ENCODE measurements around the gene ST8SIA3. TPM values are rescaled to one million over a fixed set of nuclear protein-coding genes. Genes with fewer than 3 reads are reported as not detected.

ST8SIA3 gene
- total RNA-seq, 4 donors from 2014 or later, result not detected

- TF ChIP-seq POLR2A (IDR thresholded peaks at IDR 0.05) (no peak), CTCF (IDR thresholded peaks at IDR 0.05) (no peak)
- peaks cover 0 to 5% (median 0%) of the 10 kb centered on the region in 4 donors for H3K27me3 ChIP-seq
- no peak for DNase-seq
- no peak overlapping the region for H3K4me3 ChIP-seq
- no peaks in the 10 kb centered on the region for H3K9me3 ChIP-seq
- H3K27ac ChIP-seq, result no peak overlapping the region
- intact Hi-C loops (cut with DNase I), result no loop called here
- no peaks in the 10 kb centered on the region for H3K4me1 ChIP-seq
- no peaks in the 10 kb centered on the region for H3K36me3 ChIP-seq
Observed at GRCh38 chr18:57362714-57363113, 10.4 kb downstream of the ST8SIA3 start.

DNA sequence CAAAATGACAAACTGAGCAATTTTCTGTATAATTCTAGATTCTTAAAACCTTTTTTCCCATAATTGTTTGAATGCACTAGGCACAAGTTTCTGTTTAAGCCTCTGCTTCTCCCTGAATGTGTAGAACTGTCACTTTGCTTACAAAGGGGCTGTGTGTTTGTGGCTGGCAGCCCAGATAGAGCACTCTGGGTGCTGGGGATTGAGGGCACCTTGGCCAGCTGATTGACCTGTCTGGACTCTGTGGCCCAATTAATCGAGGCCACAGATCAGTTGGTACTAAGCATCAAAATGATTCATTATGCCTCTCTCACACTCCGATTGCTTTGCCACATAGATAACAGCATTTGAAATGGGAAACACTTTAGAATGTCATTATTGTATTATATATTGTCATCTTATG lies 12.1 kb downstream of the ST8SIA3 start:
- TF ChIP-seq CTCF (IDR thresholded peaks at IDR 0.05), result no peak
- TF ChIP-seq POLR2A (IDR thresholded peaks at IDR 0.05), result no peak
- no peaks in the 10 kb centered on the region for H3K9me3 ChIP-seq
- intact Hi-C loops (cut with DNase I), result no loop called here
- H3K27ac ChIP-seq, result no peak overlapping the region
- no peaks in the 10 kb centered on the region for H3K4me1 ChIP-seq
- DNase-seq, result no peak
- peaks cover 0 to 2% (median 0%) of the 10 kb centered on the region in 4 donors for H3K27me3 ChIP-seq
- H3K4me3 ChIP-seq, result no peak overlapping the region
- no peaks in the 10 kb centered on the region for H3K36me3 ChIP-seq
- WGBS, 2 donors, result 62 to 72% methylated on average over 2 of the region's 2 CpGs

GRCh38 chr18:57366528-57367081 lies 14.2 kb downstream of the ST8SIA3 start:
- TF ChIP-seq CTCF (IDR thresholded peaks at IDR 0.05) (no peak), POLR2A (IDR thresholded peaks at IDR 0.05) (no peak)
- Histone ChIP-seq H3K27me3 (peaks cover 0 to 4% (median 0%) of the 10 kb centered on the region in 4 donors), H3K36me3 (no peaks in the 10 kb centered on the region), H3K4me3 (no peak overlapping the region), H3K4me1 (no peaks in the 10 kb centered on the region), H3K27ac (no peak overlapping the region), H3K9me3 (no peaks in the 10 kb centered on the region)
- 47 to 68% methylated on average over 2 of the region's 2 CpGs for WGBS, 2 donors
- no peak for DNase-seq
- intact Hi-C loops (cut with DNase I), result no loop called here

DNA sequence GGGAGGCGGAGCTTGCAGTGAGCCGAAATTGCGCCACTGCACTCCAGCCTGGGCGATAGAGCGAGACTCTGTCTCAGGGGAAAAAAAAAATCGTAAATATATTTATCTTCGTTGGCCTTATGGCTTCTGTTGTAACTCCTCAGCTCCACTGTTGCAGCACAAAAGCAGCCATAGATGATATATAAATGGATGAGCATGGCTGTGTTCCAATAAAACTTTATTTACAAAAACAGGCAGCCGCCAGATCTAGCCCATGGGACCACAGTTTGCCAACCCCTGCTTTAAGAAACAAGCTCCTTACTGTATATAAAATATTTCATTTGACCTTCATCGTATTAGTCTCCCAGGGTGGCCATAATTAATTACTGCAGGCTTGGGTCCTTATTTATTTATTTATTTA lies 20.1 kb downstream of the ST8SIA3 start:
- Histone ChIP-seq H3K4me1 (no peaks in the 10 kb centered on the region), H3K27me3 (peaks cover 0 to 4% (median 0%) of the 10 kb centered on the region in 4 donors), H3K27ac (no peak overlapping the region), H3K9me3 (no peaks in the 10 kb centered on the region), H3K4me3 (no peak overlapping the region), H3K36me3 (no peaks in the 10 kb centered on the region)
- TF ChIP-seq CTCF (IDR thresholded peaks at IDR 0.05) (no peak), POLR2A (IDR thresholded peaks at IDR 0.05) (no peak)
- intact Hi-C loops (cut with DNase I), result no loop called here
- WGBS, 2 donors, result 89% methylated on average over 6 to 9 of the region's 9 CpGs
- no peak for DNase-seq

DNA sequence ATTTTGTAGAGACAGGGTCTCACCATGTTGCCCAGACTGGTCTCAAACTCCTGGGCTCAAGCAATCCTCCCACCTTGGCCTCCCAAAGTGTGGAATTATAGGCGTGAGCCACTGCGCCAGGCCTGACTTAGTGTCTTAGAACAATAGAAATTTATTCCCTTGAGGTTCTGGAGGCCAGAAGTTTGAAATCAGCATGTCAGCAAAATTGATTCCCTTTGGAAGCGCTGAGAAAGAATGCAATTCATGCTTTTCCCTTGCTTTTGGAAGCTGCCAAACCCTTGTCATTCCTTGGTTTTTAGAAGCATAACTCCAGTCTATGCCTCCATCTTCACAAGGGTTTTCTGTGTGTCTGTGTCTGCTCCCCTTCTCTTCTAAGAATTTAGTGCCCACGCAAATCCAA lies 20.7 kb downstream of the ST8SIA3 start:
- intact Hi-C loops (cut with DNase I), result no loop called here
- H3K4me3 ChIP-seq, result no peak overlapping the region
- peaks cover 0 to 4% (median 0%) of the 10 kb centered on the region in 4 donors for H3K27me3 ChIP-seq
- no peaks in the 10 kb centered on the region for H3K9me3 ChIP-seq
- TF ChIP-seq CTCF (IDR thresholded peaks at IDR 0.05) (no peak), POLR2A (IDR thresholded peaks at IDR 0.05) (no peak)
- no peaks in the 10 kb centered on the region for H3K36me3 ChIP-seq
- no peak overlapping the region for H3K27ac ChIP-seq
- 83 to 89% methylated on average over 4 of the region's 4 CpGs for WGBS, 2 donors
- no peaks in the 10 kb centered on the region for H3K4me1 ChIP-seq
- DNase-seq, result no peak

Measured in esophagus squamous epithelium (tissue), 5 donors.